GM18868 (cell line): Measurements from ENCODE around the gene DHDH.
A peak's percentile ranks its signal among the peaks of the same experiment; 100 is the strongest.

Experiments
- ATAC-seq: cut with Tn5 transposase; IDR thresholded peaks from one replicate; pipeline ENCODE4 v1.9.1; 2021; ENCODE audit warnings: mild to moderate bottlenecking, moderate library complexity; ENCODE audit not compliant: unreplicated experiment

Gene DHDH

GRCh38 chr19:48946463-48947257 is 13.2 kb downstream of the DHDH start:
- ATAC-seq, result no peak

GRCh38 chr19:48947258-48947542 is 13.7 kb downstream of the DHDH start:
- ATAC-seq, result no peak

- no peak for ATAC-seq
These were observed 16.7 kb downstream of the DHDH start for GRCh38 chr19:48950159-48950558.

GRCh38 chr19:48950830-48951519 is 17.5 kb downstream of the DHDH start:
- ATAC-seq, result no peak

- no peak for ATAC-seq
These were observed 19.6 kb downstream of the DHDH start for GRCh38 chr19:48953141-48953540.

GRCh38 chr19:48953990-48954594 is 20.6 kb downstream of the DHDH start:
- ATAC-seq, result no peak

GRCh38 chr19:48954595-48955307 is 21.3 kb downstream of the DHDH start, which contains the start of gene BAX:
Gene BAX (plus strand): TSS chr19:48954875. CDS start chr19:48954929, 54 bp downstream.
- ATAC-seq, result peak; percentile 76

- no peak for ATAC-seq
These were observed 21.9 kb downstream of the DHDH start for GRCh38 chr19:48955308-48955958.

GRCh38 chr19:48958006-48958405 is 24.5 kb downstream of the DHDH start:
- no peak for ATAC-seq

- ATAC-seq, result no peak
These were observed 26.1 kb downstream of the DHDH start for GRCh38 chr19:48959341-48960239.

GRCh38 chr19:48961051-48961649 is 27.7 kb downstream of the DHDH start:
- ATAC-seq, result no peak

GRCh38 chr19:48961673-48962028 is 28.2 kb downstream of the DHDH start:
- ATAC-seq, result no peak

- peak; percentile 34 for ATAC-seq
These were observed 28.7 kb downstream of the DHDH start for GRCh38 chr19:48962029-48962848.

GRCh38 chr19:48962849-48963165 is 29.3 kb downstream of the DHDH start:
- ATAC-seq, result no peak

GRCh38 chr19:48963371-48964204 is 30.1 kb downstream of the DHDH start:
- no peak for ATAC-seq

- no peak for ATAC-seq
These were observed 30.9 kb downstream of the DHDH start for GRCh38 chr19:48964205-48965039.
